GM12878 (cell line): ENCODE measurements around the gene OTUB2. TPM values are rescaled to one million over a fixed set of nuclear protein-coding genes. Genes with fewer than 3 reads are reported as not detected.

Source experiments
- ATF3 ChIP-seq: IDR thresholded peaks from 2 replicates; pipeline ENCODE4 v1.6.1; 2011; ENCODE audit warnings: low read depth, mild to moderate bottlenecking, low read length, moderate library complexity, borderline replicate concordance; ENCODE audit errors: extremely low read depth
- CHD2 ChIP-seq: IDR thresholded peaks from 2 replicates; pipeline ENCODE4 v1.6.1; 2011; ENCODE audit warnings: low read depth, low read length, improper control_type of control experiment, borderline replicate concordance
- DPF2 ChIP-seq: fragments of 450-650 bp; IDR thresholded peaks from 2 replicates; pipeline ENCODE4 v1.6.1; 2017; ENCODE audit warnings: mild to moderate bottlenecking
- EP300 ChIP-seq, 2 experiments: fragments of 150-350 bp in 1 of 2; IDR thresholded peaks; 2 replicates each; pipeline ENCODE4 v1.6.1; 2011 to 2012; ENCODE audit warnings: low read depth in 2 of 2, low read length in 2 of 2, borderline replicate concordance in 1 of 2, improper control_type of control experiment in 1 of 2, inconsistent platforms in 1 of 2; ENCODE audit not compliant: control insufficient read depth in 1 of 2
- HSF1 ChIP-seq: fragments of 150-350 bp; IDR thresholded peaks from 2 replicates; pipeline ENCODE4 v1.6.1; 2014; ENCODE audit warnings: mild to moderate bottlenecking, low read depth, low read length
- KAT2A ChIP-seq: conservative IDR thresholded peaks from 2 replicates; pipeline ENCODE4 v1.6.1; 2011; ENCODE audit warnings: low read depth, low read length; ENCODE audit not compliant: control insufficient read depth
- MEF2A ChIP-seq: IDR thresholded peaks from 2 replicates; pipeline ENCODE4 v1.6.1; 2011; ENCODE audit warnings: low read depth, mild to moderate bottlenecking, low read length, moderate library complexity; ENCODE audit not compliant: insufficient read depth
- MEF2B ChIP-seq: fragments of 450-650 bp; IDR thresholded peaks from 2 replicates; pipeline ENCODE4 v1.6.1; 2018; ENCODE audit warnings: mild to moderate bottlenecking, moderate library complexity; ENCODE audit not compliant: partially characterized antibody, poor library complexity, severe bottlenecking
- NRF1 ChIP-seq: conservative IDR thresholded peaks from 2 replicates; pipeline ENCODE4 v1.6.1; 2011; ENCODE audit warnings: mild to moderate bottlenecking, low read depth, low read length, improper control_type of control experiment
- PAX8 ChIP-seq: fragments of 450-650 bp; IDR thresholded peaks from 2 replicates; pipeline ENCODE4 v1.6.1; 2017; ENCODE audit warnings: mild to moderate bottlenecking, moderate library complexity
- PML ChIP-seq: IDR thresholded peaks from 2 replicates; pipeline ENCODE4 v1.6.1; 2012; ENCODE audit warnings: low read length, inconsistent platforms
- POLR2AphosphoS5 ChIP-seq: IDR thresholded peaks from 2 replicates; pipeline ENCODE4 v1.6.1; 2011; ENCODE audit warnings: mild to moderate bottlenecking, low read length, inconsistent platforms
- RAD21 ChIP-seq: IDR thresholded peaks from 2 replicates; pipeline ENCODE4 v1.6.1; 2011; ENCODE audit warnings: mild to moderate bottlenecking, low read depth, low read length, moderate library complexity; ENCODE audit not compliant: insufficient read depth
- RAD51 ChIP-seq: fragments of 450-650 bp; IDR thresholded peaks from 2 replicates; pipeline ENCODE4 v1.6.1; 2016; ENCODE audit warnings: moderate library complexity, mild to moderate bottlenecking, inconsistent platforms
- RELA ChIP-seq: fragments of 450-650 bp; IDR thresholded peaks from 2 replicates; pipeline ENCODE4 v1.8.0; 2014; ENCODE audit warnings: borderline replicate concordance; ENCODE audit not compliant: partially characterized antibody
- RFX5 ChIP-seq: IDR thresholded peaks from 2 replicates; pipeline ENCODE4 v1.6.1; 2011; ENCODE audit warnings: low read depth, low read length, improper control_type of control experiment
- SMARCA5 ChIP-seq: fragments of 450-650 bp; IDR thresholded peaks from 2 replicates; pipeline ENCODE4 v1.6.1; 2017; ENCODE audit warnings: mild to moderate bottlenecking
- SP1 ChIP-seq: IDR thresholded peaks from one replicate; pipeline ENCODE4 v1.6.1; 2011; ENCODE audit warnings: low read depth, low read length
- SREBF1 ChIP-seq: IDR thresholded peaks from 2 replicates; pipeline ENCODE4 v1.6.1; 2012; ENCODE audit warnings: mild to moderate bottlenecking, low read length
- TCF12 ChIP-seq: IDR thresholded peaks from 2 replicates; pipeline ENCODE4 v1.6.1; 2011; ENCODE audit warnings: low read depth, mild to moderate bottlenecking, low read length
- YBX1 ChIP-seq: fragments of 450-650 bp; IDR thresholded peaks from 2 replicates; pipeline ENCODE4 v1.6.1; 2016; ENCODE audit warnings: antibody characterized with exemption
- ZNF384 ChIP-seq: IDR thresholded peaks from 2 replicates; pipeline ENCODE4 v1.6.1; 2012; ENCODE audit warnings: low read depth, mild to moderate bottlenecking, low read length, improper control_type of control experiment, borderline replicate concordance
- ZZZ3 ChIP-seq: IDR thresholded peaks from 2 replicates; pipeline ENCODE4 v1.6.1; 2011; ENCODE audit warnings: low read depth; ENCODE audit not compliant: control insufficient read depth, insufficient read length
- polyA plus RNA-seq, 11 experiments: library from polyadenylated mRNA; depleted of rRNA in 4 of 11; unstranded in 6 of 11; stranded (reverse) in 5 of 11; fragments of >200 nt; fragmentation: Nextera tagmentation in 4 of 11; fragmentation: Illumina TruSeq in 1 of 11; extraction: Ambion mirVana in 4 of 11; extraction: Trizol in 1 of 11; gene quantifications; 1 replicate in 1 of 11; 2 replicates in 10 of 11; pipeline versions ENCODE4 v1.2.1 to v1.2.3, GENCODE V29; 2011 to 2016; ENCODE audit warnings: inconsistent platforms in 2 of 11, missing spikeins in 2 of 11, low read depth in 1 of 11
- total RNA-seq, 4 experiments: library from RNA; depleted of rRNA in 3 of 4; stranded (reverse); fragments of >200 nt in 3 of 4; fragmentation: Illumina TruSeq in 1 of 4; extraction: Trizol in 1 of 4; gene quantifications; 2 replicates each; pipeline versions ENCODE4 v1.2.1 to v1.2.3, GENCODE V29; 2013 to 2021
- TF ChIP-seq, protein P1 (sequence below): fragments of 450-650 bp; IDR thresholded peaks from 2 replicates; pipeline ENCODE4 v1.6.1; 2018; ENCODE audit warnings: borderline replicate concordance, mild to moderate bottlenecking; ENCODE audit not compliant: partially characterized antibody
- TF ChIP-seq, protein P2 (sequence below): fragments of 450-650 bp; IDR thresholded peaks from 2 replicates; pipeline ENCODE4 v1.6.1; 2017; ENCODE audit warnings: low read depth, mild to moderate bottlenecking, moderate library complexity
- TF ChIP-seq, protein P3 (sequence below): IDR thresholded peaks from 2 replicates; pipeline ENCODE4 v1.6.1; 2012; ENCODE audit warnings: low read depth, low read length, improper control_type of control experiment

The OTUB2 gene
- total and polyA plus RNA-seq, 10 of the 15 experiments (the other 5 are each of a cell fraction or from before 2014, with no cell fraction given), result 0.05 to 0.82 (median 0.43) TPM

DNA sequence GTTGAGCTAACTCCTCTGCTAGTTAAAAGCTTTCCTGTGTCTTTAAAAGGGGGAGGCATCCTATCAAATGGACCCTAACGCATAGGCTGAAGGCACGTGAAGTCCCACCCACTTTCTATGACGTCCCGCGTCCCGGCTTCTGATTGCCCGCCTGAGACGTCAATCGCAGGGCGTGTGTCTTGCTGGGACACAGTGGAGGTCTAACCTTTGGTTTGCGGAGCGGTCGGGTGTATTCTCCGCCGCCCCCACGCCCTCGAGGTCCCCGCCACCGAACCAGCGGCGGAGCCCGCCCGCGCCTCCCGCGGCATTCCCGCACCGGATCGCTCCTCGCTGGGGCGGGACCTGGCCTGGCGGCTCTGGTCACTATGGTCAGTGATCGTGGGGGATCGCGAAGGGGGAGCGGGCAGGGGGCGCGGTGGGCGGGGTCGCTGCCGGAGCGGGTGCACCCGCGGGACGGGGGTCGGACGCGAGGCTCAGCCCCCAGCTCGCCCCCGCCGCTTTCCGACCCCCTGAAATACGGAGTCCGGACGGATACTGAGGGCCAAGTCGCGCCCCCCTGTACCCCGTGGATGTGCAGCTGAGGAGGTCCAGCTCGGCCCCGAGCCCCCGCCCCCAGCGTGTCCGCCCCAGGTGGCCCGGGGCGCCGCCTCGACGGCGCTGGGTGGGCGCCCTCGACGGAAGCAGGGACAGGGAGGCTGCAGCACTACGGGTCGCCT lies at the start of gene OTUB2 (continued):
- TF ChIP-seq, protein P1, sequence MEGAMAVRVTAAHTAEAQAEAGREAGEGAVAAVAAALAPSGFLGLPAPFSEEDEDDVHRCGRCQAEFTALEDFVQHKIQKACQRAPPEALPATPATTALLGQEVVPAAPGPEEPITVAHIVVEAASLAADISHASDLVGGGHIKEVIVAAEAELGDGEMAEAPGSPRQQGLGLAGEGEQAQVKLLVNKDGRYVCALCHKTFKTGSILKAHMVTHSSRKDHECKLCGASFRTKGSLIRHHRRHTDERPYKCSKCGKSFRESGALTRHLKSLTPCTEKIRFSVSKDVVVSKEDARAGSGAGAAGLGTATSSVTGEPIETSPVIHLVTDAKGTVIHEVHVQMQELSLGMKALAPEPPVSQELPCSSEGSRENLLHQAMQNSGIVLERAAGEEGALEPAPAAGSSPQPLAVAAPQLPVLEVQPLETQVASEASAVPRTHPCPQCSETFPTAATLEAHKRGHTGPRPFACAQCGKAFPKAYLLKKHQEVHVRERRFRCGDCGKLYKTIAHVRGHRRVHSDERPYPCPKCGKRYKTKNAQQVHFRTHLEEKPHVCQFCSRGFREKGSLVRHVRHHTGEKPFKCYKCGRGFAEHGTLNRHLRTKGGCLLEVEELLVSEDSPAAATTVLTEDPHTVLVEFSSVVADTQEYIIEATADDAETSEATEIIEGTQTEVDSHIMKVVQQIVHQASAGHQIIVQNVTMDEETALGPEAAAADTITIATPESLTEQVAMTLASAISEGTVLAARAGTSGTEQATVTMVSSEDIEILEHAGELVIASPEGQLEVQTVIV, result peak; percentile 82
- no peak for TF ChIP-seq YBX1
- TF ChIP-seq MEF2A, result no peak
- TF ChIP-seq RELA, result no peak
- TF ChIP-seq CHD2, result peak; percentile 90
- no peak for TF ChIP-seq NRF1
- TF ChIP-seq RAD21, result no peak
- TF ChIP-seq HSF1, result no peak
- TF ChIP-seq EP300 (IDR thresholded peaks at IDR 0.05; ENCODE audit: borderline replicate concordance in 1 of 2, control insufficient read depth in 1 of 2, low read depth in 2 of 2, low read length in 2 of 2), result no peak
- TF ChIP-seq DPF2, result peak; percentile 93
- TF ChIP-seq TCF12, result no peak
- no peak for TF ChIP-seq ZNF384
- no peak for TF ChIP-seq RFX5
- peak; percentile 37; the same call in 1 of the 2 replicates for TF ChIP-seq RAD51
- no peak for TF ChIP-seq PAX8
- TF ChIP-seq PML, result no peak
- no peak for TF ChIP-seq ZZZ3
- TF ChIP-seq MEF2B, result no peak
- no peak for TF ChIP-seq KAT2A
- no peak for TF ChIP-seq POLR2AphosphoS5
- no peak for TF ChIP-seq SREBF1
- TF ChIP-seq, protein P2, sequence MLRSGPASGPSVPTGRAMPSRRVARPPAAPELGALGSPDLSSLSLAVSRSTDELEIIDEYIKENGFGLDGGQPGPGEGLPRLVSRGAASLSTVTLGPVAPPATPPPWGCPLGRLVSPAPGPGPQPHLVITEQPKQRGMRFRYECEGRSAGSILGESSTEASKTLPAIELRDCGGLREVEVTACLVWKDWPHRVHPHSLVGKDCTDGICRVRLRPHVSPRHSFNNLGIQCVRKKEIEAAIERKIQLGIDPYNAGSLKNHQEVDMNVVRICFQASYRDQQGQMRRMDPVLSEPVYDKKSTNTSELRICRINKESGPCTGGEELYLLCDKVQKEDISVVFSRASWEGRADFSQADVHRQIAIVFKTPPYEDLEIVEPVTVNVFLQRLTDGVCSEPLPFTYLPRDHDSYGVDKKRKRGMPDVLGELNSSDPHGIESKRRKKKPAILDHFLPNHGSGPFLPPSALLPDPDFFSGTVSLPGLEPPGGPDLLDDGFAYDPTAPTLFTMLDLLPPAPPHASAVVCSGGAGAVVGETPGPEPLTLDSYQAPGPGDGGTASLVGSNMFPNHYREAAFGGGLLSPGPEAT, result peak; percentile 93
- no peak for TF ChIP-seq ATF3
- no peak for TF ChIP-seq SMARCA5
- peak; percentile 100 for TF ChIP-seq SP1
- TF ChIP-seq, protein P3, sequence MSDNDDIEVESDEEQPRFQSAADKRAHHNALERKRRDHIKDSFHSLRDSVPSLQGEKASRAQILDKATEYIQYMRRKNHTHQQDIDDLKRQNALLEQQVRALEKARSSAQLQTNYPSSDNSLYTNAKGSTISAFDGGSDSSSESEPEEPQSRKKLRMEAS, result no peak
